ENCODE data around the gene OLIG3. TPM values are rescaled to one million over a fixed set of nuclear protein-coding genes. Genes with fewer than 3 reads are reported as not detected.
A peak's percentile ranks its signal among the peaks of the same experiment; 100 is the strongest.

OLIG3 gene
- total and polyA plus RNA-seq, 2 of the 8 experiments (the other 6 are each of a cell fraction or from before 2014, with no cell fraction given), result 0.60 to 1.3 TPM

GRCh38 chr6:137489046-137490005 is 4.9 kb downstream of the OLIG3 start (continued):
- TF ChIP-seq CTBP2 (IDR thresholded peaks at IDR 0.05; ENCODE audit: borderline replicate concordance, insufficient read depth, insufficient read length, low read length), result peak; percentile 99
- peak; percentile 22 for TF ChIP-seq CHD7 (IDR thresholded peaks at IDR 0.05; ENCODE audit: insufficient replicate concordance, low read length)
- TF ChIP-seq RNF2 (IDR thresholded peaks at IDR 0.05; ENCODE audit: borderline replicate concordance, low read depth, low read length, missing control alignments, poor library complexity, severe bottlenecking), result peak; percentile 67
- TF ChIP-seq EGR1 (IDR thresholded peaks at IDR 0.05; ENCODE audit: borderline replicate concordance, low read depth, low read length), result peak; percentile 82
- peak; percentile 80; the same call in 1 of the 2 replicates for TF ChIP-seq MAX (IDR thresholded peaks at IDR 0.05)
- peak; percentile 33 for TF ChIP-seq SUZ12 (IDR thresholded peaks at IDR 0.05; ENCODE audit: low read length)
- no peak for TF ChIP-seq SIX5 (IDR thresholded peaks at IDR 0.05; ENCODE audit: low read depth, low read length)
- no peak for TF ChIP-seq CREB1 (IDR thresholded peaks at IDR 0.05)
